NCI-H1105 (cell line): Measurements from ENCODE around the gene TRPC4.
"Not testable (repeated sequence)": the region's sequence is repeated elsewhere in the genome, so short reads cannot be mapped to it uniquely, and the experiment has no call there.

Source experiments
- DNase-seq: peaks from one replicate; lab custom pipeline; 2025; lab: John Stamatoyannopoulos, UW

The TRPC4 gene

GRCh38 chr13:37601648-37602440, 267.7 kb downstream of the TRPC4 start:
- DNase-seq = no peak

- no peak for DNase-seq
Measured at GRCh38 chr13:37599519-37599918, 270.1 kb downstream of the TRPC4 start.

GRCh38 chr13:37598597-37598996, 271.0 kb downstream of the TRPC4 start, which contains the start of gene POSTN:
Gene POSTN (minus strand): TSS chr13:37598768. CDS start chr13:37598726, 42 bp downstream.
- DNase-seq = no peak

- no peak for DNase-seq
Measured at GRCh38 chr13:37597477-37598025, 272.0 kb downstream of the TRPC4 start.

- no peak for DNase-seq
Measured at GRCh38 chr13:37596805-37597204, 272.8 kb downstream of the TRPC4 start.

- no peak for DNase-seq
Measured at GRCh38 chr13:37595162-37595561, 274.4 kb downstream of the TRPC4 start.

- DNase-seq = no peak
Measured at GRCh38 chr13:37594550-37594949, 275.0 kb downstream of the TRPC4 start.

GRCh38 chr13:37589381-37589780, 280.2 kb downstream of the TRPC4 start:
- not testable (repeated sequence) for DNase-seq

- DNase-seq = no peak
Measured at GRCh38 chr13:37587236-37587635, 282.3 kb downstream of the TRPC4 start.
